PFSK-1 (cell line): ENCODE measurements around the gene PRRX1.

Experiments used
- POLR2AphosphoS5 ChIP-seq: IDR thresholded peaks from 2 replicates; pipeline ENCODE4 v1.6.1; 2012; ENCODE audit warnings: low read depth, mild to moderate bottlenecking, control low read depth, low read length, moderate library complexity
- SIN3A ChIP-seq: IDR thresholded peaks from 2 replicates; pipeline ENCODE4 v1.6.1; 2012; ENCODE audit warnings: mild to moderate bottlenecking, low read length, moderate library complexity, borderline replicate concordance; ENCODE audit not compliant: insufficient read depth
- TAF1 ChIP-seq: IDR thresholded peaks from 2 replicates; pipeline ENCODE4 v1.6.1; 2012; ENCODE audit warnings: low read length, control low read depth, borderline replicate concordance; ENCODE audit not compliant: insufficient read depth
- TF ChIP-seq, protein P1 (sequence below), 2 experiments: IDR thresholded peaks; 2 replicates each; pipeline versions ENCODE4 v1.6.1 to v1.8.0; 2011 to 2012; ENCODE audit warnings: low read depth in 2 of 2, low read length in 2 of 2, control low read depth in 1 of 2, inconsistent platforms in 1 of 2, mild to moderate bottlenecking in 1 of 2, moderate library complexity in 1 of 2; ENCODE audit not compliant: insufficient read depth in 1 of 2

DNA sequence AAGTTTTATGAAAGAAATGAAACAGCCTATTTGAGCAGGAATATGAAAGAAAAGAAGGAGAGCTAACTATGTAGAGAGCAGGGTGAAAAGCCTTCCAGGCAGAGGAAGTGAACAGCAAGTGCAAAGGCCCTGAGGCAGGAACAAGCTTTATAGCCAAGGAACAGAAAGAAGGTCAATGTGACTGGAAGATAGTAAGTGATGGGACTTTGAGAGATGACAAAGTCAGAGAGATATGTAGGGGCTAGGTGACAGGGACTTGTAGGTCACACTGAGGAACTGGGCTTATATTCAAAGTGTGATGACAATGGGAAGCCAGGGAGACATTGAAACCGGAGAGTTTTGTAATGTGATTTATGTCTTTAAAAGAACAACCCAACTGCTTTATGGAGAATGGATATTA is 18.9 kb downstream of the PRRX1 start:
- TF ChIP-seq POLR2AphosphoS5: no peak
- TF ChIP-seq TAF1: no peak
- TF ChIP-seq, protein P1, sequence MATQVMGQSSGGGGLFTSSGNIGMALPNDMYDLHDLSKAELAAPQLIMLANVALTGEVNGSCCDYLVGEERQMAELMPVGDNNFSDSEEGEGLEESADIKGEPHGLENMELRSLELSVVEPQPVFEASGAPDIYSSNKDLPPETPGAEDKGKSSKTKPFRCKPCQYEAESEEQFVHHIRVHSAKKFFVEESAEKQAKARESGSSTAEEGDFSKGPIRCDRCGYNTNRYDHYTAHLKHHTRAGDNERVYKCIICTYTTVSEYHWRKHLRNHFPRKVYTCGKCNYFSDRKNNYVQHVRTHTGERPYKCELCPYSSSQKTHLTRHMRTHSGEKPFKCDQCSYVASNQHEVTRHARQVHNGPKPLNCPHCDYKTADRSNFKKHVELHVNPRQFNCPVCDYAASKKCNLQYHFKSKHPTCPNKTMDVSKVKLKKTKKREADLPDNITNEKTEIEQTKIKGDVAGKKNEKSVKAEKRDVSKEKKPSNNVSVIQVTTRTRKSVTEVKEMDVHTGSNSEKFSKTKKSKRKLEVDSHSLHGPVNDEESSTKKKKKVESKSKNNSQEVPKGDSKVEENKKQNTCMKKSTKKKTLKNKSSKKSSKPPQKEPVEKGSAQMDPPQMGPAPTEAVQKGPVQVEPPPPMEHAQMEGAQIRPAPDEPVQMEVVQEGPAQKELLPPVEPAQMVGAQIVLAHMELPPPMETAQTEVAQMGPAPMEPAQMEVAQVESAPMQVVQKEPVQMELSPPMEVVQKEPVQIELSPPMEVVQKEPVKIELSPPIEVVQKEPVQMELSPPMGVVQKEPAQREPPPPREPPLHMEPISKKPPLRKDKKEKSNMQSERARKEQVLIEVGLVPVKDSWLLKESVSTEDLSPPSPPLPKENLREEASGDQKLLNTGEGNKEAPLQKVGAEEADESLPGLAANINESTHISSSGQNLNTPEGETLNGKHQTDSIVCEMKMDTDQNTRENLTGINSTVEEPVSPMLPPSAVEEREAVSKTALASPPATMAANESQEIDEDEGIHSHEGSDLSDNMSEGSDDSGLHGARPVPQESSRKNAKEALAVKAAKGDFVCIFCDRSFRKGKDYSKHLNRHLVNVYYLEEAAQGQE (IDR thresholded peaks at IDR 0.05; ENCODE audit: insufficient read depth in 1 of 2, low read depth in 2 of 2, low read length in 2 of 2): no peak
- no peak for TF ChIP-seq SIN3A
